PC-3 (cell line): ENCODE data around the gene STRIP1.

Experiments used
- EZH2 ChIP-seq: fragments of 300-600 bp; sonication (generic); IDR thresholded peaks from one replicate; pipeline ENCODE4 v1.6.1; 2017; ENCODE audit warnings: antibody characterized with exemption, mild to moderate bottlenecking, low read length; ENCODE audit not compliant: unreplicated experiment
- TF ChIP-seq, protein P1 (sequence below): fragments of 300-600 bp; sonication (generic); conservative IDR thresholded peaks from 2 replicates; pipeline ENCODE4 v1.5.1; 2017; ENCODE audit warnings: antibody characterized with exemption, low read depth, mild to moderate bottlenecking, low read length

- TF ChIP-seq, protein P1, sequence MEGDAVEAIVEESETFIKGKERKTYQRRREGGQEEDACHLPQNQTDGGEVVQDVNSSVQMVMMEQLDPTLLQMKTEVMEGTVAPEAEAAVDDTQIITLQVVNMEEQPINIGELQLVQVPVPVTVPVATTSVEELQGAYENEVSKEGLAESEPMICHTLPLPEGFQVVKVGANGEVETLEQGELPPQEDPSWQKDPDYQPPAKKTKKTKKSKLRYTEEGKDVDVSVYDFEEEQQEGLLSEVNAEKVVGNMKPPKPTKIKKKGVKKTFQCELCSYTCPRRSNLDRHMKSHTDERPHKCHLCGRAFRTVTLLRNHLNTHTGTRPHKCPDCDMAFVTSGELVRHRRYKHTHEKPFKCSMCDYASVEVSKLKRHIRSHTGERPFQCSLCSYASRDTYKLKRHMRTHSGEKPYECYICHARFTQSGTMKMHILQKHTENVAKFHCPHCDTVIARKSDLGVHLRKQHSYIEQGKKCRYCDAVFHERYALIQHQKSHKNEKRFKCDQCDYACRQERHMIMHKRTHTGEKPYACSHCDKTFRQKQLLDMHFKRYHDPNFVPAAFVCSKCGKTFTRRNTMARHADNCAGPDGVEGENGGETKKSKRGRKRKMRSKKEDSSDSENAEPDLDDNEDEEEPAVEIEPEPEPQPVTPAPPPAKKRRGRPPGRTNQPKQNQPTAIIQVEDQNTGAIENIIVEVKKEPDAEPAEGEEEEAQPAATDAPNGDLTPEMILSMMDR: no peak
- no peak for TF ChIP-seq EZH2
Measured at GRCh38 chr1:110048923-110049601, 14.6 kb downstream of the STRIP1 start.
